K562 (cell line): ENCODE measurements around the gene CEMP1. TPM values are rescaled to one million over a fixed set of nuclear protein-coding genes. Genes with fewer than 3 reads are reported as not detected.
A peak's percentile ranks its signal among the peaks of the same experiment; 100 is the strongest.

Experiments used
- CC2D1A ChIP-seq: fragments of 450-650 bp; IDR thresholded peaks from 2 replicates; pipeline ENCODE4 v1.6.1; 2017; ENCODE audit warnings: mild to moderate bottlenecking
- DIDO1 ChIP-seq: fragments of 450-650 bp; IDR thresholded peaks from 2 replicates; pipeline ENCODE4 v1.6.1; 2016; ENCODE audit warnings: low read depth, missing biosample characterization, missing genetic modification characterization
- ELF1 ChIP-seq: fragments of 200-800 bp; sonication (Bioruptor generic); IDR thresholded peaks from 2 replicates; pipeline ENCODE4 v1.6.1; 2016; ENCODE audit warnings: missing genetic modification characterization, missing compliant biosample characterization
- ETV1 ChIP-seq: fragments of 450-650 bp; conservative IDR thresholded peaks from 2 replicates; pipeline ENCODE4 v1.6.1; 2016; ENCODE audit warnings: missing genetic modification characterization, control low read depth, low read depth, missing compliant biosample characterization
- ETV5 ChIP-seq: sonication (generic); formaldehyde crosslinking; IDR thresholded peaks from 2 replicates; pipeline ENCODE4 v1.4.0; 2020; ENCODE audit warnings: low read depth, mild to moderate bottlenecking, missing genetic modification reagents
- KHSRP ChIP-seq: fragments of 450-650 bp; IDR thresholded peaks from 2 replicates; pipeline ENCODE4 v1.6.1; 2017
- MAZ ChIP-seq, 2 experiments: fragments of 450-650 bp in 1 of 2; sonication (generic) in 1 of 2; formaldehyde crosslinking; IDR thresholded peaks in 1 of 2; conservative IDR thresholded peaks in 1 of 2; 2 replicates each; pipeline versions ENCODE4 v1.4.0 to v1.5.0; 2020; ENCODE audit warnings: mild to moderate bottlenecking in 1 of 2, missing genetic modification reagents in 1 of 2
- NFRKB ChIP-seq: fragments of 450-650 bp; IDR thresholded peaks from 2 replicates; pipeline ENCODE4 v1.6.1; 2016; ENCODE audit warnings: low read depth
- NR2C1 ChIP-seq, 2 experiments: fragments of 450-650 bp; IDR thresholded peaks; 2 replicates each; pipeline ENCODE4 v1.6.1; 2017; ENCODE audit warnings: mild to moderate bottlenecking in 2 of 2, antibody characterized with exemption in 1 of 2, inconsistent platforms in 1 of 2, missing compliant biosample characterization in 1 of 2, missing genetic modification characterization in 1 of 2
- ZNF274 ChIP-seq: IDR thresholded peaks from 2 replicates; pipeline ENCODE4 v1.6.1; 2011; ENCODE audit warnings: low read depth, mild to moderate bottlenecking, low read length, moderate library complexity, borderline replicate concordance
- polyA plus RNA-seq, 8 experiments: library from polyadenylated mRNA; depleted of rRNA in 4 of 8; stranded (reverse) in 5 of 8; unstranded in 3 of 8; fragments of >200 nt; fragmentation: Nextera tagmentation in 2 of 8; fragmentation: Illumina TruSeq in 1 of 8; extraction: Ambion mirVana in 2 of 8; extraction: Trizol in 1 of 8; gene quantifications; 2 replicates each; pipeline versions ENCODE4 v1.2.1 to v1.2.3, GENCODE V29; 2011 to 2014; ENCODE audit warnings: inconsistent platforms in 1 of 8, missing spikeins in 1 of 8
- total RNA-seq, 7 experiments: library from RNA; depleted of rRNA in 6 of 7; stranded (reverse); fragments of >200 nt in 6 of 7; fragmentation: Illumina TruSeq in 2 of 7; extraction: Trizol in 2 of 7; gene quantifications; 2 replicates each; pipeline versions ENCODE4 v1.2.1 to v1.2.3, GENCODE V29; 2011 to 2021; ENCODE audit warnings: low replicate concordance in 1 of 7
- TF ChIP-seq, protein P1 (sequence below): fragments of 250-450 bp; sonication (Bioruptor Pico); IDR thresholded peaks from 2 replicates; pipeline ENCODE4 v1.8.0; 2022; ENCODE audit warnings: inconsistent platforms, mild to moderate bottlenecking, moderate library complexity, borderline replicate concordance
- TF ChIP-seq, protein P2 (sequence below): IDR thresholded peaks from 3 replicates; pipeline ENCODE4 v1.6.1; 2011; ENCODE audit warnings: borderline replicate concordance, mild to moderate bottlenecking, moderate library complexity; ENCODE audit not compliant: insufficient read length; ENCODE audit errors: extremely low read depth
- TF ChIP-seq, protein P3 (sequence below): IDR thresholded peaks from 2 replicates; pipeline ENCODE4 v1.6.1; 2016; ENCODE audit warnings: missing genetic modification characterization, missing compliant biosample characterization
- TF ChIP-seq, protein P4 (sequence below): sonication (generic); IDR thresholded peaks from 2 replicates; pipeline ENCODE4 v1.6.1; 2016
- TF ChIP-seq, protein P5 (sequence below): sonication (generic); formaldehyde crosslinking; IDR thresholded peaks from 2 replicates; pipeline ENCODE4 v1.9.0; 2022; ENCODE audit warnings: mild to moderate bottlenecking, missing genetic modification reagents

Gene CEMP1
- total and polyA plus RNA-seq, 9 of the 15 experiments (the other 6 are each of a cell fraction or from before 2014, with no cell fraction given), result 0.05 to 0.45 TPM; not detected in 7

DNA sequence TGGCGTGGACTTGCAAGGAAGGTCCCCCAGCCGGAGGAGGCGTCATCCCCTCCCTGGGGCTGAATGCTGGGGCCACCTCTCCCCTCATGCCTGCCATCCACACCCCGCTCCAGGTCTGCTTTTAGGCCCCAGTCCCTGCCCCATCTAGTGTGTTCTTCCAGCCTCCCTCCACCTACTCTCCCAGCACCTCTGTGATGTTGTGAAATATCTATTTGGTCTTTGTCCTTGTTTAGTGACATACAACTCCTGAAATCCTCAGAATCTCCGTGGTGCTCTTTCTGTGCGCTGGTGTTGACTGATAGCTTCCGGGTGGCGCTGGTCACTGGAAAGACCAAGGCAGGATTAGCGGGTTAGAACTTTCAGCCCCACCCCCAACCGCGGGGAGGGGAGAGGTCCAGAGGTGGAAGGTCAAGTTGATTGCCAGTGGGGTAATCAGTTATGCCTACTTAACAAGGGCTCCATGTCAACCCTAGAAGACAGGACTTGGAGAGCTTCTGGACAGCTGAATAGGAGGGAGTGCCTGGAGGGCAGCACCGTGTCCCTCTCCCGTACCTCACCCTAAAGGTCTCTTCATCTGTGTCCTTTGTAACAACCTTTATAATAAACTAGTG is 46.2 kb downstream of the CEMP1 start (continued):
- no peak for TF ChIP-seq KHSRP
- TF ChIP-seq, protein P1, sequence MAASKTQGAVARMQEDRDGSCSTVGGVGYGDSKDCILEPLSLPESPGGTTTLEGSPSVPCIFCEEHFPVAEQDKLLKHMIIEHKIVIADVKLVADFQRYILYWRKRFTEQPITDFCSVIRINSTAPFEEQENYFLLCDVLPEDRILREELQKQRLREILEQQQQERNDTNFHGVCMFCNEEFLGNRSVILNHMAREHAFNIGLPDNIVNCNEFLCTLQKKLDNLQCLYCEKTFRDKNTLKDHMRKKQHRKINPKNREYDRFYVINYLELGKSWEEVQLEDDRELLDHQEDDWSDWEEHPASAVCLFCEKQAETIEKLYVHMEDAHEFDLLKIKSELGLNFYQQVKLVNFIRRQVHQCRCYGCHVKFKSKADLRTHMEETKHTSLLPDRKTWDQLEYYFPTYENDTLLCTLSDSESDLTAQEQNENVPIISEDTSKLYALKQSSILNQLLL (CRISPR knock-in tag), result no peak
- TF ChIP-seq DIDO1, result no peak
- peak; percentile 34; the same call in 1 of the 2 replicates for TF ChIP-seq ELF1 (tag)
- TF ChIP-seq ZNF274, result no peak
- TF ChIP-seq ETV1 (tag), result peak; percentile 81
- TF ChIP-seq, protein P2, sequence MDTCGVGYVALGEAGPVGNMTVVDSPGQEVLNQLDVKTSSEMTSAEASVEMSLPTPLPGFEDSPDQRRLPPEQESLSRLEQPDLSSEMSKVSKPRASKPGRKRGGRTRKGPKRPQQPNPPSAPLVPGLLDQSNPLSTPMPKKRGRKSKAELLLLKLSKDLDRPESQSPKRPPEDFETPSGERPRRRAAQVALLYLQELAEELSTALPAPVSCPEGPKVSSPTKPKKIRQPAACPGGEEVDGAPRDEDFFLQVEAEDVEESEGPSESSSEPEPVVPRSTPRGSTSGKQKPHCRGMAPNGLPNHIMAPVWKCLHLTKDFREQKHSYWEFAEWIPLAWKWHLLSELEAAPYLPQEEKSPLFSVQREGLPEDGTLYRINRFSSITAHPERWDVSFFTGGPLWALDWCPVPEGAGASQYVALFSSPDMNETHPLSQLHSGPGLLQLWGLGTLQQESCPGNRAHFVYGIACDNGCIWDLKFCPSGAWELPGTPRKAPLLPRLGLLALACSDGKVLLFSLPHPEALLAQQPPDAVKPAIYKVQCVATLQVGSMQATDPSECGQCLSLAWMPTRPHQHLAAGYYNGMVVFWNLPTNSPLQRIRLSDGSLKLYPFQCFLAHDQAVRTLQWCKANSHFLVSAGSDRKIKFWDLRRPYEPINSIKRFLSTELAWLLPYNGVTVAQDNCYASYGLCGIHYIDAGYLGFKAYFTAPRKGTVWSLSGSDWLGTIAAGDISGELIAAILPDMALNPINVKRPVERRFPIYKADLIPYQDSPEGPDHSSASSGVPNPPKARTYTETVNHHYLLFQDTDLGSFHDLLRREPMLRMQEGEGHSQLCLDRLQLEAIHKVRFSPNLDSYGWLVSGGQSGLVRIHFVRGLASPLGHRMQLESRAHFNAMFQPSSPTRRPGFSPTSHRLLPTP, result no peak
- peak in 1 of 2 experiments; percentile 60; a peak in 2 of 4 replicates for TF ChIP-seq MAZ (CRISPR knock-in tag; conservative IDR thresholded peaks at IDR 0.05 in 1 of 2, IDR thresholded peaks at IDR 0.05 in 1 of 2)
- TF ChIP-seq, protein P3, sequence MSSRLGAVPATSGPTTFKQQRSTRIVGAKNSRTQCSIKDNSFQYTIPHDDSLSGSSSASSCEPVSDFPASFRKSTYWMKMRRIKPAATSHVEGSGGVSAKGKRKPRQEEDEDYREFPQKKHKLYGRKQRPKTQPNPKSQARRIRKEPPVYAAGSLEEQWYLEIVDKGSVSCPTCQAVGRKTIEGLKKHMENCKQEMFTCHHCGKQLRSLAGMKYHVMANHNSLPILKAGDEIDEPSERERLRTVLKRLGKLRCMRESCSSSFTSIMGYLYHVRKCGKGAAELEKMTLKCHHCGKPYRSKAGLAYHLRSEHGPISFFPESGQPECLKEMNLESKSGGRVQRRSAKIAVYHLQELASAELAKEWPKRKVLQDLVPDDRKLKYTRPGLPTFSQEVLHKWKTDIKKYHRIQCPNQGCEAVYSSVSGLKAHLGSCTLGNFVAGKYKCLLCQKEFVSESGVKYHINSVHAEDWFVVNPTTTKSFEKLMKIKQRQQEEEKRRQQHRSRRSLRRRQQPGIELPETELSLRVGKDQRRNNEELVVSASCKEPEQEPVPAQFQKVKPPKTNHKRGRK (tag), result no peak
- TF ChIP-seq, protein P4, sequence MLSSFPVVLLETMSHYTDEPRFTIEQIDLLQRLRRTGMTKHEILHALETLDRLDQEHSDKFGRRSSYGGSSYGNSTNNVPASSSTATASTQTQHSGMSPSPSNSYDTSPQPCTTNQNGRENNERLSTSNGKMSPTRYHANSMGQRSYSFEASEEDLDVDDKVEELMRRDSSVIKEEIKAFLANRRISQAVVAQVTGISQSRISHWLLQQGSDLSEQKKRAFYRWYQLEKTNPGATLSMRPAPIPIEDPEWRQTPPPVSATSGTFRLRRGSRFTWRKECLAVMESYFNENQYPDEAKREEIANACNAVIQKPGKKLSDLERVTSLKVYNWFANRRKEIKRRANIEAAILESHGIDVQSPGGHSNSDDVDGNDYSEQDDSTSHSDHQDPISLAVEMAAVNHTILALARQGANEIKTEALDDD, result peak; percentile 87
- no peak for TF ChIP-seq CC2D1A
- TF ChIP-seq, protein P5, sequence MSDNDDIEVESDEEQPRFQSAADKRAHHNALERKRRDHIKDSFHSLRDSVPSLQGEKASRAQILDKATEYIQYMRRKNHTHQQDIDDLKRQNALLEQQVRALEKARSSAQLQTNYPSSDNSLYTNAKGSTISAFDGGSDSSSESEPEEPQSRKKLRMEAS, result no peak
- TF ChIP-seq NFRKB, result no peak
- TF ChIP-seq NR2C1 (IDR thresholded peaks at IDR 0.05), result peak; percentile 91
- TF ChIP-seq NR2C1 (tag; IDR thresholded peaks at IDR 0.05), result peak; percentile 95
- 0 out of 2 replicates have a peak, but pooled peaks have one; percentile 50 for TF ChIP-seq ETV5 (CRISPR knock-in tag)
